A204.1 (cell line): ENCODE measurements around the gene SLC2A4RG.
"Not testable (repeated sequence)": the region's sequence is repeated elsewhere in the genome, so short reads cannot be mapped to it uniquely, and the experiment has no call there.

Source experiments
- FAIRE-seq: peaks from 2 replicates; lab custom pipeline; 2012; peaks lifted over from hg19 to GRCh38; lab: Jason Lieb, UNC

Gene SLC2A4RG

GRCh38 chr20:63755933-63756647 is 16.5 kb downstream of the SLC2A4RG start:
- no peak for FAIRE-seq

- no peak for FAIRE-seq
These were observed 17.0 kb downstream of the SLC2A4RG start for GRCh38 chr20:63756648-63756991.

DNA sequence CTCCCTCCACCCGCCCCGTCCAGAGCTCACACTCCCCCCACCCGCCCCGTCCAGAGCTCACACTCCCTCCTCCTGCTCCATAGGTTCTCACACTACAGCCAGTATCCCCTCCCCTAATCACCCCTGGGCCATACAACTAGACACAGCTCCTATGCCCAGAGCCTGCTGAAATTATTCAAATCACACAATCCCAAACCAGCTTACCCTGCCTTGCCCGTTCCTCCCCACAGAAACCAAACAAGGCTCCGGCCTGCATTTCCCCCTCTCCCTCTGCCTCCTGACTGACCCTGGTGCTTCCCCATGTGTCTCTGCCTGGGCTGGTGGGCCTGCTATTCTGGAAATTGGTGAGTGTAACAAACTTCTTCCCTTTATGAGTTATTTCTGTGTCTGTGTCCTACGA is 18.6 kb downstream of the SLC2A4RG start:
- no peak for FAIRE-seq

GRCh38 chr20:63759377-63759901 is 19.9 kb downstream of the SLC2A4RG start:
- no peak for FAIRE-seq

GRCh38 chr20:63765082-63765873 is 25.7 kb downstream of the SLC2A4RG start:
- no peak for FAIRE-seq

DNA sequence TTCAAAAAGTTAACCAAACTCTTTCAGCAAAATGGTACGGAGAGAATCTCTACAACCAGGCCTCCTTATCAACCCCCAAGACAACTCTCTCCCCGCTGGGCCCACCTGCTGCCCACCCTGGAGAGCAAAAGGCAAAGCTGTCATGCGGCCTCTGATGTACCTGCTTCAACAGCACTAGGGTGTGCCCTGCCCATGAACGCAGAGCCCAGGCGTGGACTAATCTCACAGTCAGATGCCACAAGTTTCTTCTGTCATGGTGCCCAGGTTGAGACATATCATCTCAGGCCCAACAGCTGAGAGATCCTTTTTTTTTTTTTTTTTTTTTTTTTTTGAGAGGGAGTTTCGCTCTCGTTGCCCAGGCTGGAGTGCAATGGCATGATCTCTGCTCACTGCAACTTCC is 26.3 kb downstream of the SLC2A4RG start:
- FAIRE-seq = no peak

DNA sequence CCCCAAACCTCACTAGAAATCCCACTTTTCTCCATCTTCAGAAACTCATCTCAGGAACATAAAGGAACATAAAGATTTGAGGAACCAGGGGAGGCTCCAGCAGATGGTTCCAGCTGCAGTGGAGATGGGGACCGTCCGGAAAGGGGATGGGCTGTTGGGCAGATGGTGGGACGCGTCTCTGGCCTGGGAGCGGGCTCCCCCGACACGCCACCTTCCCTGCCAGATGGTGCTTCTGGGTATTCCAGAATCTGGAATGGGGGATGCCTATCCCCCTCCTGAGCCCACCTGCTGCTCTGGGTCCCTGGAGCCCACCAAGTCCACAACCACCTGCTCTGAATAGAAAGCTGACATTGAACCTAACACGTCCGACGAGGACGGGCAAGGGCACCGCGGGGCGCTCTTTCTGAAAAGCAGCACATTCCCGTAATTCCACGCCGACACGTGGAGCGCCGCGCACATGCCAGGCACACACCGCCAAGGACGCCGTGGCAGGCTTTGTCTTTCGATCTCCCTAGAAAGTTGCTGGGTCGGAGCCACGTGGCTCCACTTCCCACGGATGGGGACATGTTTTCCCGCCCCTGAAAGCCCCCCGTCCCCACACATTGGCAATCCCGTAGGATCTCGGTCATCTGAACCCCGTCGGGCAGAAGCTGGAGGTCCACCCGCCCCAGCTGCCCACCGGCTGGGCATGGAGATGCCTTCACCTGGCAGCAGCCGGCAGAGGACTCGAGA is 27.3 kb downstream of the SLC2A4RG start:
- FAIRE-seq = no peak

GRCh38 chr20:63767456-63767855 is 27.9 kb downstream of the SLC2A4RG start:
- FAIRE-seq = no peak

- FAIRE-seq = no peak
These were observed 28.3 kb downstream of the SLC2A4RG start for GRCh38 chr20:63767886-63768285.

GRCh38 chr20:63768591-63769515 is 29.3 kb downstream of the SLC2A4RG start:
- FAIRE-seq = no peak

DNA sequence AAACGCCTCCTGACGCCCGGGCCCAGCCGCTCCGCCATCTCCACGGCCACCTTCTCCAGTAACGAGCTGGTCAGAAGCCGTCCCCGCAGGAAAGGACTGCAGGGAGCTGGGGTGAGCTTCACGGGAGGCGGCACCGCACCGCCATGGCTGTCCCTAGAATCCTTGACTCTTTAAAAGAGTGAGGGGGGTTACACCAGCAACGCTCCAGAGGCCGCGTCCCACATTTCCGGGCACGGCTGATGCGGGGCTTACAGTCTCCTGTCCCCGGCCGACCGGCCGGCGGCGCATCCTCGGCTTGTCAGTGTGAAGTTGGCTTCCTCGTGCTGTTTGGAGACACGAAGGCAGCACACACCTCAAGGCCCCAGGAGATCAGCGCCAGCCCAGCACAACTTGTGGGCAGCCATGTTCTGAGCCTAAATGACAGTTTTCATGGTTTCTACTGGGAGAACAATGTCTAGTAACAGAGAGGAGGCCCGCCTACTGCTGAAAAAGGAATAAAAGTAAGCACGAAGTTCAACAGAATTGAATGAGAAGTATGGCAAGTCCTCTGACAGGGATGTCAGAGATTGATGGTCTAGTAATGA is 30.4 kb downstream of the SLC2A4RG start:
- no peak for FAIRE-seq

- FAIRE-seq = no peak
These were observed 31.6 kb downstream of the SLC2A4RG start for GRCh38 chr20:63771046-63771707.

- FAIRE-seq = no peak
These were observed 33.4 kb downstream of the SLC2A4RG start for GRCh38 chr20:63772781-63773518.

DNA sequence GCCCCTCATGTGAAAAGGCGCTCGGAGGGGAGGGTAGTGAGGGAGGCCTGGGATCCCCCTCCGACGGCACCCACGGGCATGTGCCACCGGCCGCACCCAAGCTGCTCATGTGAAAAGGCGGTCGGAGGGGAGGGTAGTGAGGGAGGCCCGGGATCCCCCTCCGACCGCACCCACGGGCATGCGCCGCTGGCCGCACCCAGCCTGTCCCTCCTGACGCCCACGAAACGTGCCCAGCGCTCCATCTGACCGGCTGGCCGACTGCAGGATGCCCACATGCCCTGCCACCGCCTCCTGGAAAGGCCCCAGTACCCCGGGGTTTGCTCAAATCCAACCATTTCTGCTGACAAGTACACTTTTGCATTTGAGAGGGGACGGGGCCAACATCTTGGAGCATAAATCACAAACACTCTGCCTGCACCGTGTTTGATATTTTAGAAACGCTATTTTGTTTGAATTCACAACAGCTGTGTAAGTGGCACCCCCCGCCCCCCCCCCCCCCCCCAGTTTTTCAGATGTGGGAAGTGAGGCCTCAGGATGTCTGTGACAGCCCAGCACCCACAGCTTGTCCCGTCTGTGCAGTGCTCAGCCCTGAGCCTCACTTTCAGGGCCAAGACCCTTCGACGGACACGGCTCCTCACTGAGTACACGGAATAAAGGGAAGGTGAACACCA is 34.1 kb downstream of the SLC2A4RG start:
- FAIRE-seq = no peak

GRCh38 chr20:63774306-63774705 is 34.7 kb downstream of the SLC2A4RG start:
- FAIRE-seq = no peak

- FAIRE-seq = no peak
These were observed 35.8 kb downstream of the SLC2A4RG start for GRCh38 chr20:63775096-63775978.

- FAIRE-seq = not testable (repeated sequence)
These were observed 37.3 kb downstream of the SLC2A4RG start for GRCh38 chr20:63776875-63777274.

DNA sequence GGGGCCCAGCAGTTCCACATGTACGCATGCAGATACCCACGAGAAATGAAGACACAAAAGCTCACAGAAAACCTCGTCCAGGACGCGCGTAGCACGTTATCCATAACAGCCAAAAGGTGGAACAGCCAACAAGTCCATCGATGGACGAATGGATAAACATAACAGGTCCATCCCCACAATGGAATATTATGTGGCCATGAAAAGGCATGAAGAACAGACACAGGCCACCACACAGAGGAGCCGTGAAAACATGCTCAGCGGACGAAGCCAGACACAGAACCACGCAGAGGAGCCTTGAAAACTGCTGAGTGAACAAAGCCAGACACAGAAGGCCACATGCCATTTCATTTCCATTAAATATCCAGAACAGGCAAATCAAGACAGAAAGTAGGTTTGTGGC is 38.0 kb downstream of the SLC2A4RG start:
- no peak for FAIRE-seq
